ENCODE measurements around the gene LUC7L2. TPM values are rescaled to one million over a fixed set of nuclear protein-coding genes. Genes with fewer than 3 reads are reported as not detected.
"Not testable (repeated sequence)": the region's sequence is repeated elsewhere in the genome, so short reads cannot be mapped to it uniquely, and the experiment has no call there.

The LUC7L2 gene
- total RNA-seq, 2 donors from 2014 or later: 71.0 to 76.0 TPM

GRCh38 chr7:139423091-139423490, 63.4 kb downstream of the LUC7L2 start:
- Histone ChIP-seq H3K27me3 (ENCODE audit: control insufficient read depth, insufficient read depth, low read length, poor library complexity, severe bottlenecking) (no peaks in the 10 kb centered on the region), H3K4me1 (ENCODE audit: control insufficient read depth, insufficient read depth, low read length) (no peaks in the 10 kb centered on the region), H3K27ac (ENCODE audit: low read depth, low read length) (no peak overlapping the region), H3K9me3 (ENCODE audit: control insufficient read depth, low read length) (no peaks in the 10 kb centered on the region), H3K36me3 (ENCODE audit: control insufficient read depth, insufficient read depth, low read length) (peaks cover 64% of the 10 kb centered on the region), H3K9ac (ENCODE audit: extremely low read depth, low read length, poor library complexity, severe bottlenecking) (no peak overlapping the region), H3K4me3 (ENCODE audit: low read length) (no peak overlapping the region)
- no peak for TF ChIP-seq CTCF (conservative IDR thresholded peaks at IDR 0.05)
- Mint-ChIP-seq H3K9me3 (no peaks in the 10 kb centered on the region), H3K4me1 (no peaks in the 10 kb centered on the region), H3K4me3 (no peak overlapping the region), H3K36me3 (ENCODE audit: low read depth) (peaks cover 48% of the 10 kb centered on the region), H3K27me3 (ENCODE audit: insufficient read depth) (no peaks in the 10 kb centered on the region), H3K27ac (no peak overlapping the region)
- DNase-seq: no peak
- WGBS, 2 experiments (ENCODE audit: insufficient coverage in 1 of 2, insufficient read length in 1 of 2): 92 to 100% methylated on average over 2 to 4 of the region's 4 CpGs

- no peak overlapping the region for H3K4me3 Mint-ChIP-seq
- Histone ChIP-seq H3K36me3 (ENCODE audit: control insufficient read depth, insufficient read depth, low read length) (peaks cover 59% of the 10 kb centered on the region), H3K27me3 (ENCODE audit: control insufficient read depth, insufficient read depth, low read length, poor library complexity, severe bottlenecking) (no peaks in the 10 kb centered on the region), H3K9me3 (ENCODE audit: control insufficient read depth, low read length) (no peaks in the 10 kb centered on the region), H3K4me1 (ENCODE audit: control insufficient read depth, insufficient read depth, low read length) (no peaks in the 10 kb centered on the region), H3K4me3 (ENCODE audit: low read length) (no peak overlapping the region), H3K27ac (ENCODE audit: low read depth, low read length) (no peak overlapping the region), H3K9ac (ENCODE audit: extremely low read depth, low read length, poor library complexity, severe bottlenecking) (no peak overlapping the region)
- DNase-seq: no peak
- 100% methylated on average over 1 to 4 of the region's 4 CpGs for WGBS, 2 experiments (ENCODE audit: insufficient coverage in 1 of 2, insufficient read length in 1 of 2)
- peaks cover 51% of the 10 kb centered on the region for H3K36me3 Mint-ChIP-seq (ENCODE audit: low read depth)
- no peak overlapping the region for H3K27ac Mint-ChIP-seq
- no peaks in the 10 kb centered on the region for H3K4me1 Mint-ChIP-seq
- no peaks in the 10 kb centered on the region for H3K27me3 Mint-ChIP-seq (ENCODE audit: insufficient read depth)
- no peaks in the 10 kb centered on the region for H3K9me3 Mint-ChIP-seq
- TF ChIP-seq CTCF (conservative IDR thresholded peaks at IDR 0.05): no peak
Observed at GRCh38 chr7:139424004-139424403, 64.3 kb downstream of the LUC7L2 start.

- not testable (repeated sequence) for H3K4me1 Mint-ChIP-seq; H3K9me3 Mint-ChIP-seq; H3K4me3 ChIP-seq (ENCODE audit: low read length); H3K4me1 ChIP-seq (ENCODE audit: control insufficient read depth, insufficient read depth, low read length); H3K9ac ChIP-seq (ENCODE audit: extremely low read depth, low read length, poor library complexity, severe bottlenecking); H3K9me3 ChIP-seq (ENCODE audit: control insufficient read depth, low read length); H3K27ac ChIP-seq (ENCODE audit: low read depth, low read length); DNase-seq; H3K4me3 Mint-ChIP-seq; H3K27me3 ChIP-seq (ENCODE audit: control insufficient read depth, insufficient read depth, low read length, poor library complexity, severe bottlenecking); H3K27ac Mint-ChIP-seq; H3K27me3 Mint-ChIP-seq (ENCODE audit: insufficient read depth)
- H3K36me3 ChIP-seq (ENCODE audit: control insufficient read depth, insufficient read depth, low read length): peaks cover 45% of the 10 kb centered on the region
- H3K36me3 Mint-ChIP-seq (ENCODE audit: low read depth): peaks cover 40% of the 10 kb centered on the region
- 89 to 95% methylated on average over 6 to 10 of the region's 10 CpGs for WGBS, 2 experiments (ENCODE audit: insufficient coverage in 1 of 2, insufficient read length in 1 of 2)
Observed at GRCh38 chr7:139425701-139426100, 66.0 kb downstream of the LUC7L2 start.
